GM21619 (cell line): ENCODE results near the gene TTC34.

Experiments used
- ATAC-seq: cut with Tn5 transposase; IDR thresholded peaks from one replicate; pipeline ENCODE4 v1.9.1; 2021; ENCODE audit not compliant: unreplicated experiment

Gene TTC34, protein sequence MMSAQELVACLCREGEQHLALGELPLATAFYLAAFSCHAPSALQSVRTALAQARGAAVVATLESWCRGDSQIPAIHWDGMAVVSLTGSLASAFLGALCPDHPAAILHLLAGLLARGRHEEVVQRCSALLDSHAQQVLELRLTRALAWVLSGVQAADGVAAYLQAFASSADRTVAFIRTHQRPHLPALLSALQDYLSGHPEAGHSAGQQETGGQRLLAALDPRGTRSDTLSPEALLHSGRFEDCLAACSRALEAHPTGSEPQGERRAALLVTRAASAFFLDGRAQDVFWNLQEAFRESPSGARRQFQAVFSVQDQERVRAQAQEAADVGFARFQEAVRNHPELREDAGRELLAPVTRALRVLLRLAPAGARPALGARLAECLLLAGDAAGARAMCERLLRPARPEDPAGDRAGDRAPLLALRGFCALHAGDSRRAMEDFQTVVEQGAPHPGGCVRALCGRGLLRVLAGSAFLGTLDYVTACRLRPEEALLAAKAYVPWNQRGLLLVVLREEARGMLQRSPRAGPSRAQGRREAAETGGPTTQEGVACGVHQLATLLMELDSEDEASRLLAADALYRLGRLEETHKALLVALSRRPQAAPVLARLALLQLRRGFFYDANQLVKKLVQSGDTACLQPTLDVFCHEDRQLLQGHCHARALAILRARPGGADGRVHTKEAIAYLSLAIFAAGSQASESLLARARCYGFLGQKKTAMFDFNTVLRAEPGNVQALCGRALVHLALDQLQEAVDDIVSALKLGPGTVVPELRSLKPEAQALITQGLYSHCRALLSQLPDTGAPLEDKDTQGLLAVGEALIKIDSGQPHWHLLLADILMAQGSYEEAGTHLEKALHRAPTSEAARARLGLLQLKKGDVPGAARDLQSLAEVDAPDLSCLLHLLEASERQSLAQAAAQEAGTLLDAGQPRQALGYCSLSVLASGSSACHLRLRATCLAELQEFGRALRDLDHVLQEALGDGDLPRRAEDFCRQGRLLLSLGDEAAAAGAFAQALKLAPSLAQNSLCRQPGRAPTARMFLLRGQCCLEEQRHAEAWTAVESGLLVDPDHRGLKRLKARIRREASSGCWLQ

DNA sequence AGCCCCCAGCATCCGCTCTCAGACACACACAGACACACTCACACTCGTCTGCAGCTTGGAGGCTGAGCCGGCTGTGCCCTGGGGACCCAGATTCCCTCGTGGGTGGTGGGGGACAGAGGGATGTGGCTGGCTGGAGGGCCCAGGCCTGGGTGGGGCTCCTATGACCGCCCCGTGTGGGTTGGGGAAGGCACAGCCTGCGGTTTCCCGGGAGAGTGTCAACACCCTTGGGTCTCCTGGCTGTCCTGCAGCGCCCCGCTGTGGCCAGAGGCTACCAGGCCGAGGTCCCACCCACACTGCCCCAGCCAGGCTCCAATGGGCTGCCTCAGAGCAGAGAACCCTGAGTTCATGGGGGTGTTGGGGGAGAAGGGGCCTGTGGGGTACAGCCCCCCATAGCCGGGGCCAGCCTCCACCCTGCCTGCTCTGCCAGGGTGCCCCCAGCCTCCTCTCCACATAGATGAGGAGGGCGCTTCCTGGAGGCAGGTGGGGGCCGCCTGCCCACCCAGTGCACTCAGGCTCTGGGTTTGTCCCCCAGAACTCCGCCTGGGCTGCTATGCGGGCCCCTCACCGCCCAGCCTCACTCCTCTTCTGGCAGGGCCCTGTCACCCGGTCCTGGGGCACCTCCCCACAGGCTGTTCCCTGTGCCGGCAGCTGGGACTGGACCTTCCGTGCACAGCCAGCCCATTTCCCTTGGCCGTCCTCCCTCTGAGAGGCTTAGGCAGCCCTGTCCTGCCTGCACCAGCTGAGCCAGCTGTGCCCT lies at the start of gene TTC34:
Gene TTC34, minus strand, starts transcription at position 159 of the 757 bp plus-strand sequence. CDS start 866 bp downstream, outside the sequence.
- no peak for ATAC-seq

DNA sequence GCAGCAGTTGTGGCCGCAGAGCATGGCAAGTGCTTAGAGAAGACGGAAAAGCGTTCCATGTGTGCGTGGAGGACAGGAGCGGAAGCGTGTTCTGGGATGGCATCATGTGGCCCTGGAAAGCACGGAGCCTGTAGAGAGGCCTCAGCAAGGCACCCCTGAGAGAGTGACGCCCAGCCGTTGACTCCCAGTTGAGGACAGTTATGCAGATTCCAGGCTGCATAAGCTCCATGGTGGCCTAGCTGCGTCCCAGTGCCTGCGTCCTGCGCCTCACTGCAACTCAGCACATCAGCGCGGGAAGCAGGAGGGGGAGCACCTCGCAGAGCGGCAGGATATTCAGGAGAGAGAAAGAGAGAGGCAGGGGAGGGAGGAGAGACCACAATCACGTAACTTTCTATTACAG lies 49.0 kb upstream of the TTC34 start:
- ATAC-seq, result no peak

DNA sequence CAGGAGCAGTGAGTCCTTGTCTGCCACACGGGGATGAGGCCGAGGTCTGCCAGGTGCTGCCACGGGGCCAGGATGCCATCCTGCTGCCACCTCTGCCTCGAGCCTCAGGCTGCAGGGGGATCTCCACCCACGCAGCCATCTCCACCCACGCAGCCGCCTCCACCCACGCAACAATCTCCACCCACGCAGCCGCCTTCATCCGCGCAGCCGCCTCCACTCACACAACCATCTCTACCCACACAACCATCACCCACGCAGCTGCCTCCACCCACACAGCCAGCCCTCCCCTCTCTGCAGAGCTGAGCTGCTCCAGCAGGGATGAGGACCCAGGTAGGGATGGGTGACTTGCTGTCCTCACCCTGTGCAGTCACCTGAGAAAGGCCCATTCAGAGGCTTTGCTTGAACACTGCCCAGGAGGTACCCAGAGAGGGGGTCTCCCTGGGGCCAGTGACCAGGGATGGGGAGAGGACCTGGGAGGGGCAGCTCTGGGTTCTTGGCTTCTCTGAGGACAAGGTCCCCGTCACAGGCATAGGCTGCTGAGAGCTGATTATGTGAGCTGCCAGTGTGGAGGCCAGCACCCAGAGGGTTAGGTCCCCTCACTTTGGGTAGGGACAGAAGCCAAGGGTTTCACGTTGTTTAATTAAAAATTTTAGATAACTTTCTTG lies 46.6 kb upstream of the TTC34 start:
- ATAC-seq, result no peak

DNA sequence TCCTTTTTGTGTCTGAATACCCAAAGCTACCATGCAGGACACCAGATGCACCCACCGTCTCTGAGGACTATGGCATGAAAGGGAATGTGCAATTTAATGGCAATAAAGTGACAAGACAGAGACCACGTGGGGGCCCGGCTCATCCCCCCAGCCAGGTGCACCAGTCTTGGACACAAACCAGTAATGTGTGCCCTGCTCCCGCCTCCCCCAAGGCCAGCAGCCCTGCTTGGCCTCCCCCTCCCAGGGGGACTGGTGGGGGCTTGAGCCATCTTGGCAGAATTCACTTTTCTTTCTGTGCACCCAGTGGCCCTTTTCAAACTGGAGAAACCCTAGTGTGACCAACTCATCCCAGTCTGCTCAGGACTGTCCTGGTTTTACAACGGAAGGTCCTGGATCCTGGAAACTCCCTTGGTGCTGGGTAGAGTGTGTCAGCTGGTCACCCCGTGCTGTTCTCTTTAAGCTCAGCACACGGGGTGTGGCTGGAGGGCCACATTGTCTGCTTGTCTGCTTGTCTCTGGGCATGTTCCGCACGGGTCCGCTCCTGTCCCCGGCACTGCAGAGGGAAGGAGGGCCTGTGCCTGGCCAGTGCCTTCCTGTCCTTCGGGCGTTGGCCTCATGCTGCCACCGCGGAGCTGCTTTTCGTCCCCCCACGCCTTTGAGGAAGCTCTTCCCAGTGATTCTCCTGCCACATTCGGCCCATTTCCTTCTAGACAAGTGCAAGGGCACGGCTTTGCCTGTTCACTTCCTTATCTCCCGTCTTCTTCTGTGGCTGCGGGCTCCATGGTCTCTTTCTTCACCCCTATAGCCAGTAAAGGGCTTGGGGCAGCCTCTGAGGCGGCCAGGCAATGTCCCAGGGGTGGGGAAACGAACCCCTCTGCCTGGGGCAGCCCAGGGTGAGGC lies 45.8 kb upstream of the TTC34 start:
- no peak for ATAC-seq

DNA sequence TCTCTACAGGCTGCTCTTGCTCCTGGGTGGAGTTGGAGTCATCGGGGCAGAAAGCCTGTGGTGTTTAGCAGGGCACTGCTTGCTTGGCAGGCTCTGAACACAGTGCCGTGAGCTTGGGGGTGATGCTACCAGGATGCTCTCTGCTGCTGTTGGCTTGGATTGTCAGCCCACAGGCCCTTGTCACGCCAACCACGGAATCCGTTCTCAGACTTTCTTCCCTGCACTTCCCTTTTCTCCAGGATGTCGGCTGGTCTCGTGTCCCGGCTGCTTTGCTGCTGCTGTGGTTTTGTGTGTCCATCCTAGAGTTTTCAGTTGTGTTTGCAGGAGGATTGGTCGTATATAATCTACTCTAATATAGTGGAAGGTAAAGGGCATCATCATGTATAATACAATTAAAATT lies 44.4 kb upstream of the TTC34 start:
- no peak for ATAC-seq

DNA sequence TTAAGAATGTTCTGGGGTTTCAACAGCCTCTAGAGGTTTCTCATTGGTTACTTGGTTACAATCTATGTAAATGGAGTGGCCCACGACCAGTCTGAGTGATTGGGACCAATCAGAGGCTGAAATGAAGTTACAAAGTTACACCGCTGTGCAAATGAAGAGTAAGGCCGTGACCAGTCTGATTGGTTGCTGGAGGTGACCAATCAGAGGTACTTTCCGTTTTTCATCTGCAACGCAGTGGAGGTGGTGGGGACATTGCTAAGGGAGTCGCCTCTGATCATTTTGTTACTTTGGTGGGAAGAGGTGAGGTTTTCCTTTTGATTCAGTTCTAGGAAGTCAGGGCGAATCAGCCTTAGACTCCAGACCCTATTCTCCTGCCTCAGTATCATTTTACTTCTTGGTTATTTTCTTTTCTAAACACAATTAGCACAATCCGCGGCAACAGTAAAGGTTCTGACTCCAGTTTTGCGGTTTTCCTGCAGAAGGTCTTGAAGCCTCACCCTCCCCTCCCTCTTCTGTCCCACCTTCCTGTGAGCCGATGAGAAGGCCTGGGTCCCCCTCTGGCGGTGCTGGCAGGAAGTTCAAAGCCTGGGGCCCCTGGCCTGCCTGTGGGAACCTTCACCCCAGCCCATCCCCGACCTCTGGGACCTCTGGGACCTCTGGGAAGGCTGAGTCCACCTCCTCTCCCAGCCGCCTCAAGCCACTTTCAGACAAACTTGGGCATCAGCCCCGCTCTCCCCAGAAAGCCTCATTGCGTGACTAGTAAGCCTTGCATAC lies 38.7 kb upstream of the TTC34 start:
- no peak for ATAC-seq

DNA sequence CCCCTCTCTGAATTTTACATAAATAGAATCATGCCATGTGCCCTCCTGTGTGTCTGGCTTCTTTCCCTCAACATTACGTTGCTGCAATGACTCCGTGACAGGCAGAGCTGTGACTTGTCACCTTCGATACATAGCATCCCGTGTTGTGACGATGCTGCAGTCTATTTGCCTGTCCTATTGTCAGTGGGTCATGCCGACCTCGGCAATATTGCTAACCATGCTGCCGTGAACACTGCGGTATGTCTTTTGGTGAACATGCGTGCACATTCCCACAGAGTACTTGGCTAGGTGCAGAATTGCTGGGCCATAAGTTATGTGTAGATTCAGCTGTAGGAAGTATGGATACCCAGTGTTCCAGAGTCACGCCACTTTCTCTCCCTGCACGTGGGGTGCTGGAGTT lies 36.3 kb upstream of the TTC34 start:
- no peak for ATAC-seq

DNA sequence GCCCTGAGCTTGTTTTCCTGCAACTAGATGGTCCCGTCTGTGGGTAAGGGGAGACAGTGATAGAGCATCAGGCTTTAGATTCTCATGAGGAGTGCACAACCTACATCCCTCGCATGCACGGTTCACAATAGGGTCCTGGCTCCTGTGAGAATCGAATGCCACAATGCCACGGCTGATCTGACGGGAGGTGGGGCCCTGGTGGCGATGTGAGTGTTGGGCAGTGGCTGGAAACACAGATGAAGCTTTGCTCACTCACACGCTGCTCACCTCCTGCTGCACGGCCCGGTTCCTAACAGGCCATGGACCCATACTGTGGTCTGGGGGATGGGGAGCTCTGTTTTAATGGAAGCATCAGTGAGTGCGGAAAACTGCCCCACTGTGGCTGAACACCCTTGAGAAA lies 35.8 kb upstream of the TTC34 start:
- ATAC-seq, result no peak

DNA sequence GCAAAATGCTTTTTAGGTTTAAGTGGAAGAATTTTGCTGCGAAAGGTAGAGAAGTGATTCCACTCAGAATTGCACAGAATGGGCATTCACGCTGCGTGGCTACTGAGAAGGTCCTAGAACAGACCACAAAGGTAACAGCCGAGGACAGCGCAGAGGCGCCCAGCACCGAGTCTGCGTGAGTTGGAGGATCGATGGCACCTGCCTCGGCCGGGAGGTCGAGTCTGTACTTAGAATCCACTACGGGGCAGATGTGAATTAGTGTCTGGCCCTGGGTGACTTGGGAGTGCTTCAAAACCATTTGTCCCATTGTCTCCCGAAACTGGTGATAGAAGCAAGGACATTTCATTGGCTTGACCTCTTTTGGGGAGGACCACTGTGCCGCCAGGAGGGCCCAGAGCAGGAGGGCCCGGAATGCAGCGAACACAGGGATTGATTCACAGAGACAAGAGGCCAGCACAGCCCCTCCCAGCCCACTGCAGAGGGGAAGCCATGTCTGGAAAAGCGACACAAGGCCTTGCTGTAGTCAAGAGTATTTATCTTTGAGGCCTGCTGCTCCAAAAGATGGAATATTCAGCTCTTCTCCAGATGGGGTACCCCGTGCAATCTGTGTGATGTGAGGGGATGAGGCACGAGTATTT lies 35.0 kb upstream of the TTC34 start:
- no peak for ATAC-seq

DNA sequence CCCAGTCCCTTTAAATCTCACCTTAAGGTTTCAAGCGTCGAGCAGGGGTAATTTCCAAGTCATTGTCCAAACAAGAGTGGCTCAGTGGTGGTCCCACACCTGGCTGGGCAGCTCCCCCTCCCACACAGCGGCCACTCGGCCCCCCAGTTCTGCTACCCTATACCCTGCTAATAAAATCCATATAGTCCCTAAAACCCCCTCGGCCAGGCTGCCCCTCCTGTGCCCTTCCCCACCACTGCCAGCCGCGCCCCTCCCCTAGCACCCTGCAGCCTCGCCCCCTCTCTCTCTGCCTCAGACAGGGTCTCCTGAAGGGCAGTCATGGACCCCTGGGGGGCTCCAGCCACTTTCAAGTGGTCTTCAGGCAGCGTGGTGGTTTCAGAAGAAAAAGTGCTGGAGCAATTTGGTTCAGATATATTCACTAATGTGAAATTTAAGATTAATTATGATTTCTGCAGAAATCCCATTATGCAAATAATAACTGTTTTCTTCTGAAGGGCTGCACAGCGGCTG lies 34.2 kb upstream of the TTC34 start:
- no peak for ATAC-seq

DNA sequence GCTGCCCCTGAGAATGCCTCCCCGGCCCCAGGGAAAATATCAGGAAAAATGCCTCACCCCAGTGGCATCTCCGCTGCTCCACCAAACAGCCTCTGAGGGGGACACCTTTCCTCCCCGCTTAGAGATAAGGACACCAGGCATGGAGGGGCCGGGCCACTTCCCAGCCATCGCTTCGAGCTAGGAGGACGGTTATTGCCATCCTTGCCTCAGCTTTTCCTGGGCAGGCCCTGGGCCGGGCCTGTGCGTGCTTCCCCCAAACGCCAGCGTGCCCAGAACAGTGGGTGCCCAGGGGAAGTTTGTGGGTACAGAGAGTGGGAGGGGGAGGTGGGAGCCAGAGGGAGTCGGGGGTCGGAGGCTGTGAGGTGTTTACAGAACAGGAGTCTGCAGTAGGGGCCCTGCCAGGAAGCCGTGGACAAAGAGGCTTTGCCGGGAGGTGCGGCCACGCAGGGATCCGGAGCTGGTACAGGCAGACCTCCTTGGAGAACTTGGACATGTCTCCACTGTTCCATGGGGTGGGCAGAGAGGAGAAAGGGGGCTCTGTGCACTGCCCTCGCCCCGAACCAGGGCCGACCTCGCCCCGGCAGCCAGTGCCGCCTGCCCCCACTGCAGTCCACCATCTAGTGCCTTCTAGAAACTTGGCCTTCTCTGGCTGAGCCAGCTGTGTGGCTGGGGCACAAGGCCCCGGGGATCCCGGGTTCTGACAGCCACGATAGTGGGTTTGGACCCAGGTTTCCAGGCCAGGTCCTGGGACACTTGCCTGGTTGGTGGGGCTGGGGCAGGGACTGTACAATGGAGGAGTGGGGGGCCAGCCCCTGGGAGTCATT lies 33.5 kb upstream of the TTC34 start:
- no peak for ATAC-seq

DNA sequence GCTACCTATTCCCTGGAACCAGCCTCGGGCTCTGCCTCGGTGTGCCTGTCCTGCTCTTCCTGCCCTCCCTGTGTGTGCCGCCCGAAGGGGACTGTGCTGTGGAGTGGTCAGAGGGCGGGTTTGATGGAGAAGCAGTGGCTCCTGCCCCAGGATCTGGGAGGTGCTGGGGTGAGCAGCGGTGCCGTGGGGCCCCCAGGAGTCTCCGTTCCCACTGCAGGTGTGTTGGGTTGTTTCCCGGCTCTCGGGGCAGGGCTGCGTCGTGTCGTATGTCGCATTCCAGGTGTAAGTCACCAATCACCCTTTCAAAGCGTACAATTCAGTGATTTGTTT lies 32.6 kb upstream of the TTC34 start:
- no peak for ATAC-seq

DNA sequence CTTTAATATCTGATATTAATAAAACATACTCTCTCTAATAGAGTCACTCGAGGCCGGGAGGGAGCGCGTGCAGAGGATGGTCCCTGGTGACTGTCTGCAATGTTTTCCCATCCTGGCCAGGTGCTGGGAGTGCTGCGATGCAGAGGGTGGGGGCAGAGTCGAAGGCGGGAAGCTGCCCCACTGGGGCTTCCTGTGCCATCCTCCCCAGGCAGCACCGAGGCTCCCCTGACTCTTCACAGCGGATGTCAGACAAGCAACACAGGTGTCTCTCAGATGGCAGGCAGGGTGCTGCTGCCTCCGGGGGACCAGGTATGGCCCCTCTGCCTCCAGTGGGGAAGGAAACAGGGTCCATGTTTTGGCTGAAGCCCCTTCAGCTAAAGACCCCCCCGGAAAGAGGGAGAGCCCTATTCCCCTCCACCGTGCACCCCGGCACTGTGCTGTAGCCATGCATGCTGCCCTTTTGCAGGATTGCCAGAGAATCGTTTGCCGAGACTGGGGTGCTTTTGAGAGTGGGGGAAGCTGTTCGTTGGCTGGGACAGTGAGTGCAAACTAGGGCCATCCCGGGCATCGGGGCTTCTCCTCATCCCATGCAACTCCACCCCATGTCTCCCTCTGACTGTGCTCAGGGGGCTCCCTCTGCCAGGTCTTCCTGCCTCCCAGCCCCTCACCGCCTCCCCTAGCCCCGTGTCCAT lies 32.1 kb upstream of the TTC34 start:
- ATAC-seq, result no peak

DNA sequence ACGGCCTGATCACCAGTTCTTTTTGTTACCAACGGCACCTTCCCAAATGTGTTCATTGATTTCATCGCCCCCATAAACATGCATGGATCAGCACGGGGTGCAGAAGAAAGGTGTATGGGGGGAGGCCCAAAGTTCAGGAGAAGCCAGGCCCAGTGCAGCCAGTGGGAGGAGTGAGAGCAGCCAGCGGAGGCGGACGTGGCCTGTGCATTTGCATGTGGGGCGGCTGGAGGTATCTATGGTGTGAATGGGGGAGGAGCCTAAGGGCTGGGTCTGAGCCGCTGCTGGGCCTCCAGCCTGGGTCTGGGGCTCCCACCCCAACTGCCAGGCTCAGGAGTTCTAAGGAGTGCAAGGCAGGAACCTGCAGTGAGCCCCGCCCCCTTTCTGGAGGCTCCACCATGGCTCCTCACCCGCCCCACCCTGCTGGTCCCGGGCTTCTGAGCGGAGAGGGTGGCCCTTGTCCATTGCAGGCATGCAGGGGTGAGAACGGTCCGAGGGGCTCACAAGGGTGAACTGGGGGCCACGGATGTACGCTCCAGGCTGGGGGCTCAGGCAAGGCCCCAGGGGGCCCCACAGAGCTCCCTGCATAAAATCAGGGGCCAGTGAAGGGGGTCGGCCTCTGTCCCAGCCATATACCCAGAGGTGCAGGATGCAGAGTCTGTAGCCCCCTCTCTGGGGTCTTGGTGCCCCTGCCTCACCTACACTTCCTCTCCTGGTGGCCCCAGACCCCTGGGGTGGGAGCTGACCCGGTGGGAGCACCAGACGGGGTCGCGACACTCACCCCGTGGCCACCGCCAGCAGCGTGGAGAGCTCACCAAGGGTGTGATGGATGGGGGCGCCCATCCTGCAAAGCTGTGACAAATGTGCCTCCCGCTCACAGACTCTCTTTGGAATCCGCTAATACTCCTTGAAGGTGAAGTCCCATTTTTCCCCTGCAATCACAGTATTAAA lies 31.3 kb upstream of the TTC34 start:
- ATAC-seq, result no peak

DNA sequence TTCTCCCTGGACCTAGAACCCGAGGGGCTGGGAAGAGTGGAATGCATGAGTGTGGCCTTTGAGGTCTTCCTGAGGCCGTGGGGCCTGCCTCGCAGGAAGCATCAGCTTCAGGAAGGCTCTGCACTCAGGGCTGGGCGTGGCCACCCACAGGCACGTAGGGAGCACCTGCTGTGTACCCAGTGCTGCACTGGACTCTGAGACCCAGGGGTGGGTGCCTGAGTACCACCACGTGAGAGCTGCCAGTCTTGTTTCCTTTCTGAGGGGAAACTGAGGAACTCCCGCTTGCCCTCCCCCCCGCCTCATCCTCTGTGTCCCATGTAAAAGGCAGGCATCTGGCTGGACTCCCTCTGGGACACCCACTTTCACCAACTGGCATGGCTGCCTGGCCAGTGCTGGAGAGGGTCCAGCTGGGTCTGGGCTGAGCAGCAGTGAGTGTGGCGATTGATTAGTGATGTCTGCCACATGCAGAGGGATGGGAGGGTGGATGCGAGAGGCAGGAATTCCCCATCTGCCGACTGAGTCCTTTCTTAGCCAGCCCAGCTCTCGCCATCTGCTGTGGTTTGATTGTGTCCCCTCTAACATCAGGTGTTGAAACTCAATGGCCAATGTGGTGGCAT lies 30.2 kb upstream of the TTC34 start:
- no peak for ATAC-seq
